ENCODE results near the gene CLASP2. TPM values are rescaled to one million over a fixed set of nuclear protein-coding genes. Genes with fewer than 3 reads are reported as not detected.

Gene CLASP2
- total RNA-seq, 4 donors from 2014 or later, result 26.1 to 68.7 (median 44.5) TPM

GRCh38 chr3:33541918-33542317 is 176.1 kb downstream of the CLASP2 start:
- ATAC-seq (ENCODE audit: low FRiP score), result no peak
- no peak for DNase-seq (ENCODE audit: low spot score)
- TF ChIP-seq, protein P1, sequence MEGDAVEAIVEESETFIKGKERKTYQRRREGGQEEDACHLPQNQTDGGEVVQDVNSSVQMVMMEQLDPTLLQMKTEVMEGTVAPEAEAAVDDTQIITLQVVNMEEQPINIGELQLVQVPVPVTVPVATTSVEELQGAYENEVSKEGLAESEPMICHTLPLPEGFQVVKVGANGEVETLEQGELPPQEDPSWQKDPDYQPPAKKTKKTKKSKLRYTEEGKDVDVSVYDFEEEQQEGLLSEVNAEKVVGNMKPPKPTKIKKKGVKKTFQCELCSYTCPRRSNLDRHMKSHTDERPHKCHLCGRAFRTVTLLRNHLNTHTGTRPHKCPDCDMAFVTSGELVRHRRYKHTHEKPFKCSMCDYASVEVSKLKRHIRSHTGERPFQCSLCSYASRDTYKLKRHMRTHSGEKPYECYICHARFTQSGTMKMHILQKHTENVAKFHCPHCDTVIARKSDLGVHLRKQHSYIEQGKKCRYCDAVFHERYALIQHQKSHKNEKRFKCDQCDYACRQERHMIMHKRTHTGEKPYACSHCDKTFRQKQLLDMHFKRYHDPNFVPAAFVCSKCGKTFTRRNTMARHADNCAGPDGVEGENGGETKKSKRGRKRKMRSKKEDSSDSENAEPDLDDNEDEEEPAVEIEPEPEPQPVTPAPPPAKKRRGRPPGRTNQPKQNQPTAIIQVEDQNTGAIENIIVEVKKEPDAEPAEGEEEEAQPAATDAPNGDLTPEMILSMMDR (IDR thresholded peaks at IDR 0.05), result no peak

DNA sequence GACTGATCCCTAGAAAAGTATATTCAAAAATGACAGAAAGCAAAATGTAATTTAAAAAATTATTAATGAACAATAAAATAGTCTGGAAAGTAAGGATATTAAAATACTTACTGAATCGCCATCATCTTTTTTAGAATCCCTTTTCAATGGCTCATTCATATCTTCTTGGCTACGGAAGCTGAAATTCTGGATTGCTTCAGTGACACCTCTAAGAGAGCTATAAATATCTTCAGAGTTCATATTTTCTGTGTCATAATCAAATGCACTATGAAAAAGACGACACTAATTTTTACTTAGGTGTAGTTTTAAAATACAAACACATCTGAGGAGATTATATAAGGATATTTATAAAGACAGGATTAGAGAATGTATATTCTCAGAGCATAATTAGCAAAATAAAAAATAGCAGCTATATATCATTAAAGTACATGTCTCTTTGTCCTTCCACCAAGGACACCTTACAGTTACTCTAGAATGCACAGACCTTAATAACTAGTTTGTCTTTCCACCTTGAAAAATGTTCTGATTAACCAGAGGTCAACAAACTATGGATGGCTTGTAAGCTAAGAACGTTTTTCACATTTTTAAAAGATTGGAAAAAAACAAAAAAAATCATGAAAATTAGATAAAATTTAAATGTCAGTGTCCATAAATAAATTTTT is 179.2 kb downstream of the CLASP2 start:
- no peak for DNase-seq (ENCODE audit: low spot score)
- TF ChIP-seq, protein P1 (IDR thresholded peaks at IDR 0.05), result no peak
- ATAC-seq (ENCODE audit: low FRiP score), result no peak

- DNase-seq (ENCODE audit: low spot score) (no peak), ATAC-seq (ENCODE audit: low FRiP score) (no peak)
- TF ChIP-seq, protein P1 (IDR thresholded peaks at IDR 0.05), result no peak
Observed at GRCh38 chr3:33537133-33537532, 180.9 kb downstream of the CLASP2 start.

DNA sequence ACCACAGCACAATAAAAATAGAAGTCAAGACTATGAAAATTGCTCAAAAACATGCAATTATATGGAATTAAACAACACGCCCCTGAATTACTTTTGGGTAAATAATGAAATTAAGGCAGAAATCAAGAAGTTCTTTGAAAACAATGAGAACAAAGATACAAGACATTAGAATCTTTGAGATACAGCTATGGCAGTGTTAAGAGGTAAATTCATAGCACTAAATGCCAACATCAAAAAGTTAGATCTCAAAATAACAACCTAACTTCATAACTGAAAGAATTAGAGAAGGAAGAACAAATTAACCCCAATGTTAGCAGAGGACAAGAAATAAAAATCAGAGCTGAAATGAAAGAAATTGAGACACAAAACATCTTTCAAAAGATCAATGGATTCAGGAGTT is 191.3 kb downstream of the CLASP2 start:
- TF ChIP-seq, protein P1 (IDR thresholded peaks at IDR 0.05), result no peak
- DNase-seq (ENCODE audit: low spot score) (no peak), ATAC-seq (ENCODE audit: low FRiP score) (no peak)

DNA sequence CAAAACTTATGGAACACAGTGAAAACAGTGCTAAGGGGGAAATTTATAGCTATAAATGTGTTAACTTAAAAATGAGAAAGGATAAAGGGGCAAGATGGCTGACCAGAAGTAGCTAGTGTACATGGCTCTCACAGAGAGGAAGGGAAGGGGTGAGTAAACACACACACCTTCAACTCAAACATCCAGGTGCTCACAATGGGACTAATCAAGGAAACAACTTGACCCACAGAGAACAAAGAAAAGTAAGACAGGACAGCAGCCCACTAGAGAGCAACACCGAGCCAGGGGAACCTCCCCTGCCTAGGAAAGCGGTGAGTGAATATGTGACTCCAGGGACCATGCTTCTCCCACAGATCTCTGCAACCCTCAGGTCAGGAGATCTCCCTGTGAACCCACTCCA is 192.8 kb downstream of the CLASP2 start:
- DNase-seq (ENCODE audit: low spot score), result no peak
- TF ChIP-seq, protein P1 (IDR thresholded peaks at IDR 0.05), result no peak
- no peak for ATAC-seq (ENCODE audit: low FRiP score)

DNA sequence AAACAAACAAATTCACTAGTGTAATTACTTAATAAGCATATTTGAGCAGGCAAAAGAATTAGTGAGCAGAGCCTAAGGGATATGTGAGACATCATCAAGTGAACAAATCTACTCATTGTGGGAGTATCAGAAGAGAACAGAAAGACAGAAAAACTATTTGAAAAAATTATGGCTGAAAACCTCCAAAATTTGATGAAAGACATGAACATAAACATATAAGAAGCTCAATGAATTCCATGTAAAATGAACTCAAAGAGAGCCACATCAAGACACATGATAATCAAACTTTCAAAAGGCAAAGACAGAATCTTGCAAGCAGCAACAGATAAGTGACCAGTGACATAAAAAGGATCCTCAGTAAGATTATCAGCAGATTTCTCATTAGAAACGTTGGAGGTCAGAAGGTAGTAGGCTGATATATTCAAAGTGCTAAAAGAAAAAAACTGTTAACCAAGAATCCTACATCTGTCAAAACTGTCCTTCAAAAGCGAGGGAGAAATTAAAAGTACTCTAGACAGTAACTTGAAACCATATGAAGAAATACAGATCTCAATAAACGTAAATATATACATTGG is 194.9 kb downstream of the CLASP2 start:
- DNase-seq (ENCODE audit: low spot score), result no peak
- no peak for ATAC-seq (ENCODE audit: low FRiP score)
- TF ChIP-seq, protein P1 (IDR thresholded peaks at IDR 0.05), result no peak

- ATAC-seq (ENCODE audit: low FRiP score), result no peak
- TF ChIP-seq, protein P1 (IDR thresholded peaks at IDR 0.05), result no peak
- no peak for DNase-seq (ENCODE audit: low spot score)
Observed at GRCh38 chr3:33521736-33522135, 196.3 kb downstream of the CLASP2 start.

All from omental fat pad (tissue), 4 donors.